ENCODE results near the gene INPP5A.

Gene INPP5A

GRCh38 chr10:132716691-132717490 lies 179.3 kb downstream of the INPP5A start:
- in situ Hi-C loops (cut with HindIII; ENCODE audit: low pct_ligation_motif_present, low sequenced_read_pairs), result no loop called here
- no peak for TF ChIP-seq CTCF (IDR thresholded peaks at IDR 0.05; ENCODE audit: low read depth, low read length, missing control alignments)
- no peak overlapping the region for H3K4me3 ChIP-seq (ENCODE audit: low read depth, low read length)
- H3K36me3 ChIP-seq (replicated peaks), result no peaks in the 10 kb centered on the region
- DNase-seq, result no peak
- no peak overlapping the region for H3K27ac ChIP-seq
- no peaks in the 10 kb centered on the region for H3K27me3 ChIP-seq (replicated peaks)

GRCh38 chr10:132721725-132722124 lies 184.1 kb downstream of the INPP5A start:
- no peak for DNase-seq
- TF ChIP-seq CTCF (IDR thresholded peaks at IDR 0.05; ENCODE audit: low read depth, low read length, missing control alignments), result no peak
- in situ Hi-C loops (cut with HindIII; ENCODE audit: low pct_ligation_motif_present, low sequenced_read_pairs), result no loop called here

GRCh38 chr10:132722394-132723329 lies 185.1 kb downstream of the INPP5A start:
- Histone ChIP-seq H3K27ac (no peak overlapping the region), H3K27me3 (replicated peaks) (no peaks in the 10 kb centered on the region), H3K4me3 (ENCODE audit: low read depth, low read length) (no peak overlapping the region), H3K36me3 (replicated peaks) (no peaks in the 10 kb centered on the region)
- no peak for TF ChIP-seq CTCF (IDR thresholded peaks at IDR 0.05; ENCODE audit: low read depth, low read length, missing control alignments)
- in situ Hi-C loops (cut with HindIII; ENCODE audit: low pct_ligation_motif_present, low sequenced_read_pairs), result no loop called here
- DNase-seq, result no peak

More at GRCh38 chr10:132721725-132722124, 184.1 kb downstream of the INPP5A start:
- H3K4me3 ChIP-seq (ENCODE audit: low read depth, low read length), result no peak overlapping the region
- no peaks in the 10 kb centered on the region for H3K27me3 ChIP-seq (replicated peaks)
- no peak overlapping the region for H3K27ac ChIP-seq
- no peaks in the 10 kb centered on the region for H3K36me3 ChIP-seq (replicated peaks)

DNA sequence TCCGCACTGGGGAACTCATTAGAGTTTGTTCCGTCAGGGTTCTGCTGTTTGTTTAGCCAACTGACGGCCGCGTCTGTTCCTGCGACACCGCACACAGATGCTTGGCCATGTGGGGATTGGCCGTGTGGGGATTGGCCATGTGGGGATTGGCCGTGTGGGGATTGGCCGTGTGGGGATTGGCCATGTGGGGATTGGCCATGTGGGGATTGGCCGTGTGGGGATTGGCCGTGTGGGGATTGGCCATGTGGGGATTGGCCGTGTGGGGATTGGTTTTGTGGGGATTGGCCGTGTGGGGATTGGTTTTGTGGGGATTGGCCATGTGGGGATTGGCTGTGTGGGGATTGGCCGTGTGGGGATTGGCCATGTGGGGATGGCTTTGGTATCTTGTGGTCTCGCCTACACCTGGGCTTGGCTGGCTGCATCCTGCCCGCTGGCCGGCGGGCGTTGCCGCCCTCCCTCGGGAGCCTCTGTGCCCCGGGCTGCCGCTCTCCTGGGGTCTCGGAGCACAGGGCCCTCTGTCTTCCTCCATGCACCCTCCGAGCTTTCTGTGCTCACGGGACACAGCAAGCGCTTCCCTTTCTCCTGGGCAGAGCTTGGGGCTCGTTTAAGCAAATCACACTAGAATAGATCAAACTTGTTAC lies 185.9 kb downstream of the INPP5A start:
- in situ Hi-C loops (cut with HindIII; ENCODE audit: low pct_ligation_motif_present, low sequenced_read_pairs), result no loop called here
- Histone ChIP-seq H3K36me3 (replicated peaks) (no peaks in the 10 kb centered on the region), H3K4me3 (ENCODE audit: low read depth, low read length) (no peak overlapping the region), H3K27me3 (replicated peaks) (no peaks in the 10 kb centered on the region), H3K27ac (no peak overlapping the region)
- no peak for TF ChIP-seq CTCF (IDR thresholded peaks at IDR 0.05; ENCODE audit: low read depth, low read length, missing control alignments)
- DNase-seq, result no peak

DNA sequence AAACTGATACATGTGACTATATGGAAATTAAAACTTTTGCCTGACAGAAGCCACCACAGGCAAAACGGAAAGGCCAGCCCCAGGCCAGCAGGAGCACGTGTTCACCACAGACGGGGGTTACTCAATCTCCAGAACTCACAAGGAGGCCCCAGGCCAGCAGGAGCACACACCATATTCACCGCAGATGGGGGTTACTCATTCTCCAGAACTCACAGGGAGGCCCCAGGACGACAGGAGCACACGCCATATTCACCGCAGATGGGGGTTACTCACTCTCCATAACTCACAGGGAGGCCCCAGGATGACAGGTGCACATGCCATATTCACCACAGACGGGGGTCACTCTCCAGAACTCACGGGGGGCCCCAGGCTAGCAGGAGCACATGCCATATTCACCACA lies 186.9 kb downstream of the INPP5A start:
- no peak for DNase-seq
- H3K27ac ChIP-seq, result no peak overlapping the region
- no peaks in the 10 kb centered on the region for H3K36me3 ChIP-seq (replicated peaks)
- no peaks in the 10 kb centered on the region for H3K27me3 ChIP-seq (replicated peaks)
- in situ Hi-C loops (cut with HindIII; ENCODE audit: low pct_ligation_motif_present, low sequenced_read_pairs), result no loop called here
- H3K4me3 ChIP-seq (ENCODE audit: low read depth, low read length), result no peak overlapping the region
- TF ChIP-seq CTCF (IDR thresholded peaks at IDR 0.05; ENCODE audit: low read depth, low read length, missing control alignments), result no peak
